NCI-H69 (cell line): ENCODE results near the gene NRG3.
"Not testable (repeated sequence)": the region's sequence is repeated elsewhere in the genome, so short reads cannot be mapped to it uniquely, and the experiment has no call there.

Experiments
- DNase-seq: peaks from one replicate; lab custom pipeline; 2025; lab: John Stamatoyannopoulos, UW

NRG3 gene

DNA sequence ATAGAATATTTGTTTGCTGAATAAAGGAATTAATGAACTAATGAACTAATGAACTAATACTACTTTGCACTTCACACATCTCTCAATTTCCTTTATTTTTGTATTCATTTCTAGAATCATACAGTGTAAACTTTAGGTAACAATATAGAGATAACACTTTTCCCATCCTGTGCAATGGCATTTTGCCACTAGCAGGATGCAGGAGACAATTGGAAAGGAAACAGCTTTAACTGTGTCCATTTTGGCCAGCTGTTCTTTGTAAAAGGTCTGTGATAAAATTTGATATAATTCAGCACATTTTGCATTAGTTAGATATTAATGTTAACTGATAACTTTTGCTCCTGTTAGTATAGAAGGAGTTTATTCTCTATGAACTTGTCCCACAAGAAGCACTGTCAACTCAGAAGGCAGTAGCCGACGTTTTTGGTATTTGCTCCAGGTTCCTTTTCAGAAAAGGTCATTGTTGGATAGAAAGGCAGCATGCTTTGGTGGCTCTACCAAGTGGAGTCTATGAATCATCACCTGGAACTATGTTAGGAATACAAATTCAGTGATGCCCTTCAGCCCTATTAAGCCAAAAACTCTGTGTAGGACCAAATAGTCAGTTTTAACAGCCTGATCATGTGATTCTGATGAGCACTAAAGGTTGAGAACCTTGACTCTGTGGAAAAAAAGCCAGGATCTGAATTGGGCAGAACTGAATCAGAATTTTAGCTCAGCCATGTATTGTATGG is 86.6 kb downstream of the NRG3 start:
- DNase-seq: no peak

DNA sequence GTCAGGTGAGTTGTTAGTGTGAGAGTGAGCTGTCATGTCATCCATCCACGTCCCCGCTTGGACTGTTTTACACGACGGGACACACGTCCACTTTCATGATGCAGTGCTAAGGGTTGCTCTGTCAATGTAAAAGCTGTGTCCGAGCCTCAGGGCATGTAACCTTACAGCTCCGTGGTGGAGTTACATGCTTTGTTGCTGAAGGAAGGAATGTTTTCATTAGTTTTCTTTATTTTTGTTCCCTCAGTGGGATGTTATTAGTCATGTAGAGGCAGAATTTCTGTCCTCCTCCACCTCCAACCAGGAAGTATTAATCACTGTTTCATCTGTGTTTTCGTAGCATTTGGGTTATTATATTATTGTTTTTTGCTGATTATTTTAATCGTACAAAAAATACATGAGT is 88.6 kb downstream of the NRG3 start:
- no peak for DNase-seq

DNA sequence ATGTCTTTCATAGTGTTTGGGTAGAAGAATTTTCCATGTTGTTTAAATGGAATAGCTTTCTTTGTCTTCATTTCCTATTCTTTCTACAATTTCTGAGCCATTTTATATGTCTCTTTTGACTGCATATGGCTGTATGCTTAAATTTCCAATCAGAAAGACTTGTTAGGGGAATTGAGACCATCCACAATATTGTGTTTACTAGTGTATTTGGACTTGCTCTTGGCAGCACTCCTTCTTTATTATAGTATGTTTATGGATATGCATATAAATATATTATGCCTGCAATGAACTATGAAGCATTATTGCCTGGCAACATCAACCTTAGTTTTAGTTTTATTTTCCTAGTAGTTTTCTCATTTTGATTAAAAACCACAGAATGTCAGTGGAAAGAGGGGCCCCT is 92.7 kb downstream of the NRG3 start:
- DNase-seq: no peak

DNA sequence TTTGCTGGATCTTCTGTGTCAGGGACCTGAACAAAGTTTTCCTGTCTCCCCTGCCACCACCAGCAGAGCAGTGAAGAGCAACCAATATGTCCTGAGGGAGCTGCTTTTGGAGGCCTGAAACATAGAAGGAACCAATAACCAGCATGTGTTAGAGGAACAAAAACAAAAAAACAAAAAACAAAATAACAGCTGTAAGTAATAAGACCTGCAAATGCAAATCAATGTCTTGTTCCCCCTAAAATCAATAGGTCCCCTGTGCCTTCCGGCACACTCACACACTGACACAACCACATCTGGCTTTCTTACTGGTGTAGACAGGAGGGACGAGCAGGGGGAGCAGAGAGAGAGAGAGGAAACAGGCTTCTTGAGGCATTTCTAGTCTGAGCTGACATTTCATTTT is 94.1 kb downstream of the NRG3 start:
- DNase-seq: no peak

DNA sequence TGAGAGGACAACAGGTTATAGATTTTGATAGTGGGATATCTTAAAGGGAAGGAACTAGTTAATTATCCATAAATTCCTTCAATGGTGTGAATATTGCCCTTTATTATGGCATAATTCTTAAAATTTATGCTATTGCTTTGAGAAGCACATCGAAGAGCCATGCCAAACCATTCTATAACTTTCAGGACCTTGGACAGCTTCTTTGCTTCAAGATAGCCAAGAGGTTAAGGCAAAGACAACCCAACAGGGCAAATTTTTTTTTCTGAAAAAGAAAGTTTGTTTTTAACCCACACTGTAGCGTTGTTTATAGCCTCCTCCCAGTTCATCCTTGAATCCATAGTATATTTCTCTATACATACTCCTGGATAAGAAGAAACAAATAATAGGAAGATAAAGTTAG is 103.2 kb downstream of the NRG3 start:
- DNase-seq: no peak

DNA sequence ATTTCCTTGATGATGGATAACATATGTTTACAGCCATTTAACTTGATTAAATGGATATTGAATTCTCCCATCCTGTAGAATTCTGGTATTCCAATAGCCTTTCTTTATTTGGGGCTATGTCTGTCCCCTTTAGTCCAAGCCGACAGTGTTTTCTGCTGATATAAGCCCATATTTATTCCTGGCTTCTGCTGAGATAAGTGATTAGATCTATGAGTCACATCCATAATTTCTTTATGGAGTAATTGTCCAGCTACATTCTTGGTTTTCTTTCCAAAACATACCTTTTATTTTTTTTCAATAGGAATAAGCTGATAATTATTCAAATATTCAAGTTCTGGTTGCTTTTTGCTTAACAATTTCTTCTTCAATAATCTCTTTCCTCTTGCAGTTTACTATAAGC is 106.7 kb downstream of the NRG3 start:
- no peak for DNase-seq

DNA sequence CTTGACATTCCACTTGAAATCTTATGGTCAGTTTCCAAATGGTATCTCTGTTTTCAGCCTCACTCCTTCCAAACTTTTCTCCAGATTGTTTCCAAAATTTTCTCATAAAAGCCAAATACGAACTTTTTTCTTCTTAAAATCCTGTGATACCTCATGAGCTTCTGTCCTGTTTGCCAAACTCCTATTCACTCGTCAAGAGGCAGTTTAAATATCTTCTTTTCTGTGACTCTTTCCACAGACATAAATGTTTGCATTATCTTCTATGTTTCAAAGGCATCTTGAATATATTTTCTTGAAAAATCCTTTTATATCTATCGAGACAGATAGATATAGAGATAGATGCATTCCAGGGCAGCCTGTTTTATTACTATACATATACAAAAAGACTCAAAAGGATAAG is 109.4 kb downstream of the NRG3 start:
- no peak for DNase-seq

DNA sequence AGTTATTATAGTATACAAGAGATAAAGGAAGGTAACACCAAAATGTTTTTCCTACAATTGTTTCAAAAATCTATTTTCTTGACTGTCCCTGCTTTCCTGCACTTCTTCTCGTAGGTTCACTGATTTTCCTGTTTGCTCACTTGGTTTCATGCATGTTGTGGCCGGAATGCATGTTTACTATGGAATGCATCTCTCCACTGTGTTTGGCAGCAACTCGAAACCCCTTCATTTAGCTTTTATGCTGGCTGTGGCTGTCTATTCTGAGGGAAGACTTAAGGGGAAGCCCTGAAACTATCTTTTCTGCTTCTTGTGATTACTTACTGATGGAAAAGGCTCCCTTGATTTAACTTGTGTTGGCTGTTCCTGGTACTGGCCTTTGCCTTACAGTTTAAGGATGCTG is 120.3 kb downstream of the NRG3 start:
- no peak for DNase-seq

DNA sequence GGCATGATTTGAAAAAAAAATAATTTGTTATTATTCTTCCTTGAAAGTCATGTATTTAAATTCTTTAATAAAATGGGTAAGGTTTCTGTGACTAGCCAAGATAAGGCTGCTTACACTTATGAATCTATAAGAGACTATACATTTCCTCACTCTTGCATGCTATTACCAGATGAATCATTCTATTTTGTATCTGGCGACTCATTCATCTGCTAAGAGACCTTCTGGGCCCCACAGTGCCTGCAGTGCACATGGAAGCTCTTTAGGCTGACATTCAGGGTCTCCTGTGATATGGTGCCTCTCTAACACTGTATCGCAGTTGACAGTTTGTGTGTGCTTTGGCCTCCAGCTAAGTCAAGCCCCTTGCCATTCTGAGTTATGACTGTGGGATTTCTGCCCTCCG is 121.9 kb downstream of the NRG3 start:
- DNase-seq: no peak

DNA sequence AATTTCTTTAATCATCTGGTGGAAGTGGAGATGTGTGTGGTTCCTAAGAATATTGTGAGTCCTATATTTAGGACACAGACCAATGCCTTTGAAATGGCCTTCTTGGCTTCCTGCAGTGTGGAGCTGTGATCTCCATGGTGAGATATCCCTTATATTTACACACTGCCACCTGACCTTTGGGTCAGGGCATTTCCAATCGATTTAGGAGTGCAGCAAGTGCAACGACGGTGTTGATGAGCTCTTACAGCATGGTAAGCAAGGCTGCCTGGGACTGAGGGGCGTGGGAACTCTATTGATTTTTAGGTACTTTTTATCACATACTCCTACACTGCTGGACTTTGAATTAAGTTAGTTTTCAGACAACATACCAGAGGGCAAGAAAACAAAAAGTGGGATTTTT is 146.0 kb downstream of the NRG3 start:
- no peak for DNase-seq

DNA sequence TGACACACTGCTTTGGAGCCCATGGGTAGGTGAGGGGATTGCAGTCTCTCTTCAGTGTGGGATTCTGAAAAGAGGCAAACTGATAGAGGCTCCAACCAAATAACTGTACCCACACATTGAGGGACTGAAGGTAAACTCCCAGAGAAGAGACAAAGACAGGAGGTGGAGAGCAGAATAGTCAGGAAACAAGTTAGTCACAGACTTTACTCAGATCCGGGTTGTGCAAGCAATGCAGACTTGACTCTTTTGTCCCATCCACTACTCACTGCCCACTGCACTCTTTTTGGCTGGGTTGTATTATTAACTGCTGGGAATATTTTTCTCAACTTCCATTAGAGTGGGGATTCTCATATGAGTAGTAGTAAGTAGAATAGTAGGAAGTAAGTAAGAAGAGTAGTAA is 152.7 kb downstream of the NRG3 start:
- no peak for DNase-seq

DNA sequence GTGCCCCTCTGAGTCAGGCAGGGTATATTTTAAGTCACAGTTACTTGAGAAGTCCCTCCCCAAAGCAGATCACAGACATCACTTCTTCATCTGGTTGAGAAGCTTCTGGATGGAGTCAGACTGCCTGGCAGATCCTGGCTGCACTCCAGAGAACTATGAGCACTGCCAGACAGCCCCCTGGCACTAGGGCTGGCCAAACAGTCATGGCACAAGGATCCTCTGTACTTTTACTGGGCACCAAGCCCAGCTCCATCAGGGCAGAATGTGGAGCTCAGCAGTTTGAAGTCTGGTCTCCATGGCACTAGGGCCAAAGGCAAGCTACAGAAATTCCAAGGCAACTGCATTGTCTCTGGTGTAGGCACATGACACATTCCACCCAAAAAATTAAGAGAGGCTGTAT is 162.1 kb downstream of the NRG3 start:
- DNase-seq: no peak

DNA sequence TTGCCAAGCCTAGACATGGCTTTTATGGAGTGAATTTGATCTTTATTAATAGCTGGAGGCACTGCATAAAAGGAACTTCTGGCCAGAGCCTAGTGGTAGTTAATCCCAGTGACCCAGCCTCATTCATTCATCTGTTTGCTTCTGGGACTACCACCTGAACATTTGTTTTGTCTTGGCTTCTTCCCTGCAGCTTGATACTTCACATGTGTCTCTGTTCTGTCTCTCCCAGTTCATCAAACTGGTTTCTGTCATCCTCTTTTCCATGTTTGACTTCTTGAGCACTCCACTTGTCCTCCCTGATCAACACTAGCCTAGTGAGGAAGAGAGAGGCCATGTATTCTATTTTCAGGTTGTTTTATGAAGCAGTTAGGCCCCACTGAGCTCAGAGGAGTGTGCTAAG is 163.6 kb downstream of the NRG3 start:
- no peak for DNase-seq

DNA sequence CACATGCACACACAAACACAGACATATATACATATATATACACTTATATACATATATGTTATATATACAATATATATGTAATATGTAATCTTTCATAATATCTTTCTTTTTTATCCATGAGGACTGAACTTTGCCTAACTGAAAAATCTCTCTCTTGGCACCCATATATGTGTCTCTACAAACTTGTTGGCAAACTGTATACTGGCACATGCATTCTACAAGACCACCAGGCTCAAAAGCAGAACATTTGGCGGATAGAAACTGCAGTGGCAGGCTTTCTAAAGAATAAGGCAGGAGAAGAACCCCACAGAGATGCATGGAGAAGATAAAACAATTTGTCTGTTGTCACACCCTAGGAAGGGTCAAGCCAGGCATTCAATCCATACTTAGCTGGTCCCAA is 165.3 kb downstream of the NRG3 start:
- no peak for DNase-seq

DNA sequence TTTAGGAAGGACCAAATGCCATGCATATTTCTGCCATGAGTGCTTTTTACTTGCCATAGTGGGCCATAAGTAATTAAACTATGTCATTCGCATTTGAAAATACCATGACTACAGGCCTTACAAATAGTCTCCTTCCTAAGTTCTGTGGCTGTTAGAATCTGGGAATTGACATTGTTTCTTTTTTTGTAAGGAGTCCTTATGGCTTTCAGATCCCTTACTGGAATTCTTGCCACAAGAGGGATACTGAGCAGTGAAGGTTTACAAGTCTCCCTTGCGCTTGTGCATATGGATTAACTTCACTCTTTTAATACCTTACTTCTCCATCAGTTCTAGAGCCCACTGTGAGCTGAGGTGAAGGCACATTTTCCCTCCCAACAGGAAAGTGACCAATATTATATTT is 166.0 kb downstream of the NRG3 start:
- DNase-seq: no peak

DNA sequence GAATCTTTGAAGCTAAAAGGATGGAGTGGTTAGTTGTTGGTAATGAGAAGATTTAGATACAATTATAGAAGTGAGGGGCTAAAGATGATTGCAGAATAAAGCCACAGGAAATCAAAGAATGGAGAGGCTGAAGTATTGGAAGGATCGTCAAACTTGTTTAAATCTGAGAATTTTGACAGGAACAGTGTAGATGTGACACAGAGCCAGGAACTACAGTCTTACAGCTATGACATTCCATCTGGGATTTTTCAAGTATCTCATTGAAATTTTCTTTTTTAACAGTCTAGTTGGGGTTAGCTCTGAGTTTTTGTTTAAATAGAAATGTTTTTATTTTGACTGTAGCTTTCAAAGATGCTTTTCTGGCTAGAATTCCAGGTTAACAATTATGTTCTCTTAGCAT is 181.4 kb downstream of the NRG3 start:
- DNase-seq: no peak

DNA sequence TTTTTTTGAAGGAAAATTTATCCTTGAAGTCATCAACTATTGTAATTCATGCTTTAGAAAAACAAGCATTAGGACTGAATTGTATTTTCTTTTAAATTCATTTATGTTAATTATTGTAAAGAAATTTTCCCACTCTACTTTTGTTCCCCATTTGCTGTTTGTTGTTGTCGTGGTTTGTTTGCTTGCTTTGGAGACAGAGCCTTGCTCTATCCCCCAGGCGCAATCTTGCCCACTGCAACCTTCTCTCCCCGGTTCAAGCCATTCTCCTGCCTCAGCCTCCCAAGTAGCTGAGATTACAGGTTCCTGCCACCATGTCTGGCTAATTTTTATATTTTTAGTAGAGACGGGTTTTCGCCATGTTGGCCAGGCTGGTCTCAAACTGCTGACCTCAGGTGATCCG is 192.2 kb downstream of the NRG3 start:
- DNase-seq: not testable (repeated sequence)

DNA sequence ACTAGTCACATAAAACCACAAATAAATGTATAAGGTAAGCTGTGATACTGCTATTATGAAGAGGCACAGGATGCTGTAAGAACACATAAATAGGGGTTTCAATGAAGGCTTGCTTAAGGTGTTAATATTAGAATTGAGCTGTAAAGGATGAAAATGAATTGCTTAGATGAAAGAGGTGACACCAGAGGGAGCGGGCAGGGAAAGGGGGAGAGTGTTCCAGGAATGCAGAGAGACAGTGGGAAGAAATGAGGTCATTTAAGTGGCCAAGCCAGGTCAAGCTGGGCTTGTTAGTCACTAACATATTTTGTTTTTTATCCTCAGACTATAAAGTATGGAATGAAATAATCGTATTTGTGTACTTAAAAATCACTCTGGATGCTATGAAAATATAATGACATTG is 193.5 kb downstream of the NRG3 start:
- no peak for DNase-seq

DNA sequence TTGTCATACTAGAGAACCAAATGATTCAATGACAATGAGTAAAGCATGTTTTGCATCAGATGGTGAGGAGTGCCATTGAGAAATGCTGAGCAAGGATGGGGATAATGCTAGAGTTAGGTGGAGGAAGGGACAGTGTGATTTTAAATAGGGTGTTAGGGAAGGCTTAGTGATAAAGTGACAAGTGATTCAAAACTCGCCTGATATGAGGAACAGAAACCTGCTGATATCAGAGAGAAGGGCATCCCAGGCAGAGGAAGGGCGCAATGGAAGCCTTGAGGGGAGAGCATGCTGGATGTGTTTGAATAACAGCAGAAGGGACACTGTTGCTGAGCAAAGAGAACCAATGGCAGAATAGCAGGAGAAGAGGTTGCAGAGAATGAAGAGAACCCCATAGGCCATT is 196.2 kb downstream of the NRG3 start:
- no peak for DNase-seq

DNA sequence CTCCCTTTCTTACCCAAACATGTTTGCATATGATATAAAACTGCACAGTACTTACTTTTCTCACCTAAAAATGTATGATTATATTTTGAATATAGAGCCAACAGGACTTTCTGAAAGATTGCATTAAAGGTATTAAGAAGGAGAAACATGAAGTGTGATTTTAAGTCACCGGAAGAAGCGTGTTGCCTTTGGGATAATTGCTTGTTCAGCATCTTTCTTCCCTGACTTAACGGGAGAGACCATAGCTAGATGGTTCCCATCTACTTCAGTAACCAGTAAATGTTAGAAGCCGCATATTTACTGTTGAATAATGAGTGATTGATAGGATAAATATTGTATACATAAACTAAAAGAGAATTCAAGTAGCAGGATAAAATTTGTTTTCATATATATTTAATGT is 197.1 kb downstream of the NRG3 start:
- DNase-seq: no peak

DNA sequence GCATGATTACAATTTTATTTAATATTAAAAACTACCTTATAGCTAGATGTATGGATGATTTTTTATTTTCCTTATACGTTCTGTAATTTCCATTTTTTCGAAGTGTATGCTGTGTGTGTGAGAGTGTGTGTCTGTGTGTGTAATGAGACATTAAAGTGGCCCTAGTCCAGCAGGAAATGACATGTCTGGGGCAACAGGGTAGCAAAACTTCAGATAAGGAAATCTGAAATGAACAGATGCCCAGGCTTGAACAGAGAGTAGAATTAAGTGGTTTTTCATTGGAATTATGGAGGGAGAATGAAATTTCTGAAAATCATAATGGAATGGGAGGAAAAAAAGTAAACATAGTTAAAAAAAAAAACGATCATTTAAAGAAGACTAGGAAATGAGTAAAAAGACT is 200.6 kb downstream of the NRG3 start:
- no peak for DNase-seq

DNA sequence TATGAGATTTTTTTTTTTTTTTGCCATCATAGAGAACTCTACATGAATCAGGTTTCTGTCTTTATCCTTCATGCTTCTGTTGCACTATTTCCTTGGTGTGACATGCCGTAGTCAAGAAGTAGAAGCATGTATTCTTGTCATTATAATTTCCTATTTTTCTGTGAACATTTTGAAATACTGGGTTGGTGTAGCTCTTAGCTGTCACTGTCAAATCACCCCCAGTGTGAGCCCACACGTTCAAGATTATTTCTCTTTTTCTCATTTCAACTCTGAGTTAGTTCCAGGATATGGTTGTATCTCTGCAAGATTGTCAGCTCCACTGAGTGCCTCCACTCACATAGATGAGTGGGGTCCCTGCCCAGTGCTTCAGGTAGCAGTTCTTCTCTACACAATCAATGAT is 209.5 kb downstream of the NRG3 start:
- DNase-seq: no peak

DNA sequence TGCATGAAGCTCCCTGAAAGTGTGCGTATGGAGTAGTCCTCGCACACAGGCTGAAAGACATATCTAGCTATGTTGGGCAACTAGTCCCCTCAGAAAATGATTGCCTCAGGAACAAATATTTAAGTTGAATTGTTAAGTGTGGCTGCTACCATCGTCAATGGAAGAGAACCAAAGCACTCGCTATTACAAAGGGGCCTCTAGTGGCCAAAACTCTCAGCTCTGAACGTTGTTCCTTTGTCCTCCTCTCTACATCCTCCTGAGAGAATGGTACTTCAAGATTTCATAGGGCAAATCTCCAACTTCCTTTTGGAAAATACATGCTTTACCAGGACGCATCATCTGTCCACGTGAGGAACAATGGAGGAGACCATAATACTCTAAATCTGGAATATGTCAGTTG is 209.9 kb downstream of the NRG3 start:
- no peak for DNase-seq

DNA sequence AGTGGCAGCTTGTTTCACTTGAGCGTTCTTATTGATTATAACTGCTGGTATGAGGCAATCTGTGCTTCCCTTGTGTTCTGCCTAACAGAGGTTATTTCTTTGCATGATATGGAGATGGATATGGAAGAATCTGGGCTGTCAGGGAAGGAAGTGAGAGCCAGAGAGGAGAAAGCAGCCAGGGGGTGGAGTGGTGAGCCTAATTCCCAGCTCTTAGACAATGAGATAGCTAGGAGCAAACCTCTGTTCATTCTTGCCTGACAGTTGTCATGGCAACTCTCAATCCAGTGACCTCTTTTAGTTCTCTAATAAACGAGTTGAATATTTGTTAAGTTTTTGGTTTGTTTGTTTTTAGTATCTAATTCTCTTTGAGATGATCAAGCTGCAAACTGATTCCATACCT is 214.3 kb downstream of the NRG3 start:
- no peak for DNase-seq

DNA sequence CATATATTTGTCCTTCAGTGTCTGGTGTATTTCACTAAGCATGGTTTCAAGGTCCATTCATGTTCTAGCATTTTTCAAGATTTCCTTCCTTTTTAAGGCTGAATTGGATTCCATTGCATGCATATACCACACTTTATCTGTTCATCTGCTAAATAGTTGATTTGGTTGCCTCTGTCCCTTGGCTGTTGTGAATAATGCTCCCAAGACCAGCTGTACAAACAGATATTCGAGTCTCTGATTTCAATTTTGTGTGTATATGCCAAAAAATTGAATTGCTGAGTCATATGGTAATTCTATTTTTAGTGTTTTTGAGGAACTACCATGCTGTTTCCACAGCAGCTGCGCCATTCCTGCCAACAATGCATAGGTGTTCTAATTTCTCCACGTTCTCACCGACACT is 216.4 kb downstream of the NRG3 start:
- DNase-seq: no peak
